ENCODE data around the gene DACT3.

DNA sequence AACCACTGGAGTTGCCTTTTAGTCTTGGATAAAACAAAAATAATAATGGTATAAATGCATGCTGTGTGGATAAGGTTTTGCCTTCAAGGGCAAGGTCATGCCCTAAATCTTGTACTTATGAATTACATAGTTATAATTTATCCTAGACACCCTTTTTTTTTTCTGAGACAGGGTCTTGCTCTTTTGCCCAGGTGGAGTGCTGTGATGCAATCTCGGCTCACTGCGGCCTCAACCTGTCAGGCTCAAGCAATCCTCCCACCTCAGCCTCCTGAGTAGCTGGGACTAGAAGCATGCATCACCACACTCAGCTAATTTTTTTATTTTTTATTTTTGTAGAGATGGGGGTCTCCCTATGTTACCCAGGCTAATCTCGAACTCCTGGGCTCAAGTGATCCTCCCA is 7.7 kb upstream of the DACT3 start:
- no peak for TF ChIP-seq POLR2A (IDR thresholded peaks at IDR 0.05)
- TF ChIP-seq, protein P1, sequence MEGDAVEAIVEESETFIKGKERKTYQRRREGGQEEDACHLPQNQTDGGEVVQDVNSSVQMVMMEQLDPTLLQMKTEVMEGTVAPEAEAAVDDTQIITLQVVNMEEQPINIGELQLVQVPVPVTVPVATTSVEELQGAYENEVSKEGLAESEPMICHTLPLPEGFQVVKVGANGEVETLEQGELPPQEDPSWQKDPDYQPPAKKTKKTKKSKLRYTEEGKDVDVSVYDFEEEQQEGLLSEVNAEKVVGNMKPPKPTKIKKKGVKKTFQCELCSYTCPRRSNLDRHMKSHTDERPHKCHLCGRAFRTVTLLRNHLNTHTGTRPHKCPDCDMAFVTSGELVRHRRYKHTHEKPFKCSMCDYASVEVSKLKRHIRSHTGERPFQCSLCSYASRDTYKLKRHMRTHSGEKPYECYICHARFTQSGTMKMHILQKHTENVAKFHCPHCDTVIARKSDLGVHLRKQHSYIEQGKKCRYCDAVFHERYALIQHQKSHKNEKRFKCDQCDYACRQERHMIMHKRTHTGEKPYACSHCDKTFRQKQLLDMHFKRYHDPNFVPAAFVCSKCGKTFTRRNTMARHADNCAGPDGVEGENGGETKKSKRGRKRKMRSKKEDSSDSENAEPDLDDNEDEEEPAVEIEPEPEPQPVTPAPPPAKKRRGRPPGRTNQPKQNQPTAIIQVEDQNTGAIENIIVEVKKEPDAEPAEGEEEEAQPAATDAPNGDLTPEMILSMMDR (IDR thresholded peaks at IDR 0.05 in 4 of 5, conservative IDR thresholded peaks at IDR 0.05 in 1 of 5), result no peak

All from gastrocnemius medialis (tissue), 4 donors.